Measurements from ENCODE around the gene KLK8.

DNA sequence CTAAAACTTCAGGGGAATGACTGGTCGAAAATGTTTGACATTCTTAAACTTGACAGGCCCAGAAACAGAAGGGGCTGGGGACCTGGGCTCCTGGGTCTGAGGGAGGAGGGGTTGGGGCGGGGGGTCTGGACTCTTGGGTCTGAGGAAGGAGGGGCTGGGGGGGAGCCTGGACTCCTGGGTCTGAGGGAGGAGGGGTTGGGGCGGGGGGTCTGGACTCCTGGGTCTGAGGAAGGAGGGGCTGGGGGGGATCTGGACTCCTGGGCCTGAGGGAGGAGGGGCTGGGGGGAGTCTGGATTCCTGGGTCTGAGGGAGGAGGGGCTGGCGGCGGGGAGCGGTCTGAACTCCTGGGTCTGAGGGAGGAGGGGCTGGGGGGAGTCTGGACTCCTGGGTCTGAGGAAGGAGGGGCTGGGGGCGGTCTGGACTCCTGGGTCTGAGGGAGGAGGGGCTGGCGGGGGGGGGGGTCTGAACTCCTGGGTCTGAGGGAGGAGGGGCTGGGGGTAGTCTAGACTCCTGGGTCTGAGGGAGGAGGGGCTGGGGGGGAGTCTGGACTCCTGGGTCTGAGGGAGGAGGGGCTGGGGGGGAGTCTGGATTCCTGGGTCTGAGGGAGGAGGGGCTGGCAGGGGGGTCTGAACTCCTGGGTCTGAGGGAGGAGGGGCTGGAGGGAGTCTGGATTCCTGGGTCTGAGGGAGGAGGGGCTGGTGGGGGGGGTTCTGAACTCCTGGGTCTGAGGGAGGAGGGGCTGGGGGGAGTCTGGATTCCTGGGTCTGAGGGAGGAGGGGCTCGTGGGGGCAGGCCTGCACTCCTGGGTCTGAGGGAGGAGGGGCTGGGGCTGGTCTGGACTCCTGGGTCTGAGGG, 26.5 kb downstream of the KLK8 start:
- TF ChIP-seq, protein P1, sequence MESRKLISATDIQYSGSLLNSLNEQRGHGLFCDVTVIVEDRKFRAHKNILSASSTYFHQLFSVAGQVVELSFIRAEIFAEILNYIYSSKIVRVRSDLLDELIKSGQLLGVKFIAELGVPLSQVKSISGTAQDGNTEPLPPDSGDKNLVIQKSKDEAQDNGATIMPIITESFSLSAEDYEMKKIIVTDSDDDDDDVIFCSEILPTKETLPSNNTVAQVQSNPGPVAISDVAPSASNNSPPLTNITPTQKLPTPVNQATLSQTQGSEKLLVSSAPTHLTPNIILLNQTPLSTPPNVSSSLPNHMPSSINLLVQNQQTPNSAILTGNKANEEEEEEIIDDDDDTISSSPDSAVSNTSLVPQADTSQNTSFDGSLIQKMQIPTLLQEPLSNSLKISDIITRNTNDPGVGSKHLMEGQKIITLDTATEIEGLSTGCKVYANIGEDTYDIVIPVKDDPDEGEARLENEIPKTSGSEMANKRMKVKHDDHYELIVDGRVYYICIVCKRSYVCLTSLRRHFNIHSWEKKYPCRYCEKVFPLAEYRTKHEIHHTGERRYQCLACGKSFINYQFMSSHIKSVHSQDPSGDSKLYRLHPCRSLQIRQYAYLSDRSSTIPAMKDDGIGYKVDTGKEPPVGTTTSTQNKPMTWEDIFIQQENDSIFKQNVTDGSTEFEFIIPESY (CRISPR knock-in tag; IDR thresholded peaks at IDR 0.05): no peak
- TF ChIP-seq, protein P2, sequence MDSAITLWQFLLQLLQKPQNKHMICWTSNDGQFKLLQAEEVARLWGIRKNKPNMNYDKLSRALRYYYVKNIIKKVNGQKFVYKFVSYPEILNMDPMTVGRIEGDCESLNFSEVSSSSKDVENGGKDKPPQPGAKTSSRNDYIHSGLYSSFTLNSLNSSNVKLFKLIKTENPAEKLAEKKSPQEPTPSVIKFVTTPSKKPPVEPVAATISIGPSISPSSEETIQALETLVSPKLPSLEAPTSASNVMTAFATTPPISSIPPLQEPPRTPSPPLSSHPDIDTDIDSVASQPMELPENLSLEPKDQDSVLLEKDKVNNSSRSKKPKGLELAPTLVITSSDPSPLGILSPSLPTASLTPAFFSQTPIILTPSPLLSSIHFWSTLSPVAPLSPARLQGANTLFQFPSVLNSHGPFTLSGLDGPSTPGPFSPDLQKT (CRISPR knock-in tag; IDR thresholded peaks at IDR 0.05; ENCODE audit: borderline replicate concordance): no peak
- no peak for TF ChIP-seq NONO (IDR thresholded peaks at IDR 0.05)
- no peak for TF ChIP-seq NONO (CRISPR knock-in tag; conservative IDR thresholded peaks at IDR 0.05)
- no peak for TF ChIP-seq ZFP36 (IDR thresholded peaks at IDR 0.05; ENCODE audit: borderline replicate concordance, low read depth, low read length, partially characterized antibody)
- no peak for TF ChIP-seq JUNB (CRISPR knock-in tag; IDR thresholded peaks at IDR 0.05; ENCODE audit: borderline replicate concordance)
- no peak for TF ChIP-seq POGZ (CRISPR knock-in tag; IDR thresholded peaks at IDR 0.05)
- no peak for TF ChIP-seq ZNF652 (CRISPR knock-in tag; IDR thresholded peaks at IDR 0.05; ENCODE audit: borderline replicate concordance, low read depth)
- no peak for TF ChIP-seq KDM4B (CRISPR knock-in tag; IDR thresholded peaks at IDR 0.05)
- no peak for TF ChIP-seq RBAK (CRISPR knock-in tag; IDR thresholded peaks at IDR 0.05)
- no peak for TF ChIP-seq SETDB1 (CRISPR knock-in tag; IDR thresholded peaks at IDR 0.05; ENCODE audit: borderline replicate concordance)

Data from HepG2 (cell line).